IMR-90 (cell line): ENCODE measurements around the gene AKAP8L. TPM values are rescaled to one million over a fixed set of nuclear protein-coding genes. Genes with fewer than 3 reads are reported as not detected.

ENCODE experiments used
- ATAC-seq: fragments of 200-7000 bp; cut with Tn5 transposase; 2 replicates; pipeline ENCODE4 v1.9.1; 2020; ENCODE audit warnings: low read depth, mild to moderate bottlenecking, moderate library complexity
- BruUV-seq: library from RNA; stranded (reverse); fragments of 400-500 nt; replicated peaks from 2 replicates; lab custom pipeline; 2021; lab: Mats Ljungman, UMichigan
- CTCF ChIA-PET: fragments of 300-600 bp; formaldehyde crosslinking; extraction: SDS; loops from one replicate; lab custom pipeline; 2021; ENCODE audit warnings: antibody characterized with exemption; lab: Yijun Ruan, JAX
- POLR2A ChIA-PET: fragments of 300-600 bp; sonication (Branson Sonifier 250); formaldehyde crosslinking; loops from one replicate; lab custom pipeline; 2022; ENCODE audit warnings: antibody characterized with exemption; ENCODE audit not compliant: unreplicated experiment; lab: Charles Lee
- DNase-seq: peaks from one replicate; pipeline ENCODE4 v3.0.0; 2013
- H2AFZ ChIP-seq: replicated peaks from 2 replicates; pipeline ENCODE3; 2013; ENCODE audit warnings: low read length, mild to moderate bottlenecking; ENCODE audit not compliant: poor library complexity
- H2AK5ac ChIP-seq: 2 replicates; pipeline ENCODE4 v1.6.1; 2013; ENCODE audit warnings: low read depth, low read length, inconsistent platforms
- H2AK9ac ChIP-seq: replicated peaks from 2 replicates; pipeline ENCODE3; 2013; ENCODE audit warnings: mild to moderate bottlenecking, low read depth, low read length, moderate library complexity; ENCODE audit not compliant: poor library complexity
- H2BK120ac ChIP-seq: 2 replicates; pipeline ENCODE4 v1.6.1; 2013; ENCODE audit warnings: low read depth, low read length, inconsistent platforms
- H2BK15ac ChIP-seq: 3 replicates; pipeline ENCODE4 v1.6.1; 2013; ENCODE audit warnings: low read depth, low read length, inconsistent platforms
- H2BK20ac ChIP-seq: 2 replicates; pipeline ENCODE4 v1.6.1; 2013; ENCODE audit warnings: low read depth, mild to moderate bottlenecking, inconsistent platforms, low read length, moderate library complexity
- H2BK5ac ChIP-seq: 2 replicates; pipeline ENCODE4 v1.6.1; 2013; ENCODE audit warnings: mild to moderate bottlenecking, low read depth, low read length, inconsistent platforms; ENCODE audit not compliant: poor library complexity, severe bottlenecking
- H3K14ac ChIP-seq: replicated peaks from 2 replicates; pipeline ENCODE4 v1.6.1; 2013; ENCODE audit warnings: low read depth, low read length, inconsistent platforms
- H3K18ac ChIP-seq: 2 replicates; pipeline ENCODE4 v1.6.1; 2013; ENCODE audit warnings: low read depth, low read length, control low read depth
- H3K23ac ChIP-seq: 2 replicates; pipeline ENCODE4 v1.6.1; 2013; ENCODE audit warnings: low read depth, low read length, inconsistent platforms
- H3K27ac ChIP-seq: 2 replicates; pipeline ENCODE4 v1.5.1; 2013; ENCODE audit warnings: mild to moderate bottlenecking, control low read depth, low read length; ENCODE audit not compliant: insufficient read depth
- H3K27me3 ChIP-seq: 2 replicates; pipeline ENCODE4 v1.6.1; 2013; ENCODE audit warnings: low read length; ENCODE audit not compliant: control insufficient read depth, insufficient read depth
- H3K36me3 ChIP-seq: 2 replicates; pipeline ENCODE4 v1.6.1; 2013; ENCODE audit warnings: low read length, mixed read lengths; ENCODE audit not compliant: control insufficient read depth, insufficient read depth
- H3K4ac ChIP-seq: 2 replicates; pipeline ENCODE4 v1.6.1; 2013; ENCODE audit warnings: low read depth, low read length, inconsistent platforms
- H3K4me1 ChIP-seq: 2 replicates; pipeline ENCODE4 v1.6.1; 2013; ENCODE audit warnings: low read length, mixed read lengths; ENCODE audit not compliant: control insufficient read depth, insufficient read depth
- H3K4me2 ChIP-seq: 2 replicates; pipeline ENCODE4 v1.6.1; 2013; ENCODE audit warnings: low read depth, mild to moderate bottlenecking, control low read depth, low read length, moderate library complexity
- H3K4me3 ChIP-seq: 2 replicates; pipeline ENCODE4 v1.5.1; 2013; ENCODE audit warnings: low read depth, mild to moderate bottlenecking, control low read depth, low read length, moderate library complexity; ENCODE audit not compliant: insufficient read depth
- H3K56ac ChIP-seq: 2 replicates; pipeline ENCODE4 v1.6.1; 2013; ENCODE audit warnings: low read length, inconsistent platforms; ENCODE audit not compliant: insufficient read depth; ENCODE audit errors: extremely low read depth
- H3K79me1 ChIP-seq, 2 experiments: 2 replicates each; pipeline ENCODE4 v1.6.1; 2013; ENCODE audit warnings: low read length in 2 of 2, inconsistent platforms in 1 of 2, low read depth in 1 of 2
- H3K9ac ChIP-seq: 2 replicates; pipeline ENCODE4 v1.6.1; 2013; ENCODE audit warnings: low read depth, low read length, control low read depth
- H3K9me1 ChIP-seq: 2 replicates; pipeline ENCODE4 v1.6.1; 2013; ENCODE audit warnings: low read length, inconsistent platforms; ENCODE audit not compliant: insufficient read depth
- H3K9me3 ChIP-seq: 2 replicates; pipeline ENCODE4 v1.6.1; 2013; ENCODE audit warnings: low read length; ENCODE audit not compliant: control insufficient read depth, insufficient read depth
- H4K20me1 ChIP-seq: 2 replicates; pipeline ENCODE4 v1.6.1; 2013; ENCODE audit warnings: low read length, inconsistent platforms; ENCODE audit not compliant: insufficient read depth
- H4K5ac ChIP-seq: 2 replicates; pipeline ENCODE4 v1.6.1; 2013; ENCODE audit warnings: mild to moderate bottlenecking, low read depth, low read length, control low read depth
- H4K8ac ChIP-seq, 2 experiments: 2 replicates each; pipeline ENCODE4 v1.6.1; 2013; ENCODE audit warnings: low read depth in 2 of 2, low read length in 2 of 2, control low read depth in 1 of 2, inconsistent platforms in 1 of 2
- H4K91ac ChIP-seq: 2 replicates; pipeline ENCODE4 v1.6.1; 2013; ENCODE audit warnings: low read depth, low read length, inconsistent platforms; ENCODE audit not compliant: insufficient read depth
- BHLHE40 ChIP-seq: fragments of 150-350 bp; IDR thresholded peaks from 2 replicates; pipeline ENCODE4 v1.6.1; 2016; ENCODE audit warnings: mild to moderate bottlenecking, low read depth, low read length
- CEBPB ChIP-seq: IDR thresholded peaks from 2 replicates; pipeline ENCODE4 v1.6.1; 2012; ENCODE audit warnings: low read depth, low read length, improper control_type of control experiment
- CTCF ChIP-seq: conservative IDR thresholded peaks from 2 replicates; pipeline ENCODE4 v1.5.1; 2012; ENCODE audit warnings: mild to moderate bottlenecking, low read depth, low read length, improper control_type of control experiment
- ELK1 ChIP-seq: fragments of 150-350 bp; IDR thresholded peaks from 2 replicates; pipeline ENCODE4 v1.6.1; 2016; ENCODE audit warnings: low read depth, mild to moderate bottlenecking, low read length, moderate library complexity, borderline replicate concordance
- MAZ ChIP-seq: IDR thresholded peaks from 2 replicates; pipeline ENCODE4 v1.6.1; 2012; ENCODE audit warnings: low read depth, mild to moderate bottlenecking, low read length, improper control_type of control experiment, moderate library complexity, borderline replicate concordance
- NFE2L2 ChIP-seq: fragments of 150-350 bp; IDR thresholded peaks from 2 replicates; pipeline ENCODE4 v1.6.1; 2016; ENCODE audit warnings: low read depth, mild to moderate bottlenecking, low read length
- POLR2A ChIP-seq: IDR thresholded peaks from 2 replicates; pipeline ENCODE4 v1.6.1; 2012; ENCODE audit warnings: mild to moderate bottlenecking, low read depth, low read length
- RAD21 ChIP-seq: IDR thresholded peaks from 2 replicates; pipeline ENCODE4 v1.6.1; 2012; ENCODE audit warnings: low read length, improper control_type of control experiment
- SMC3 ChIP-seq: fragments of 150-350 bp; IDR thresholded peaks from 2 replicates; pipeline ENCODE4 v1.6.1; 2016; ENCODE audit warnings: low read depth, mild to moderate bottlenecking, antibody characterized with exemption, low read length, moderate library complexity
- WGBS, 2 experiments: methylation state at CpG; one replicate each; pipeline versions ENCODE4 v1.1.5 to v1.1.7; 2013; ENCODE audit warnings: missing lambda C conversion rate in 2 of 2; ENCODE audit not compliant: insufficient read length in 1 of 2; ENCODE audit errors: extremely low coverage in 2 of 2; 5-methylcytosine and 5-hydroxymethylcytosine counted together
- dilution Hi-C: fragments of 300-500 bp; cut with HindIII; formaldehyde crosslinking; loops from one replicate; pipeline ENCODE4 v1.14.3; 2018; ENCODE audit warnings: low sequenced_read_pairs; ENCODE audit not compliant: unreplicated experiment
- in situ Hi-C: fragments of 300-500 bp; cut with MboI; formaldehyde crosslinking; loops from 3 replicates; pipeline ENCODE4 v1.14.3; 2019; ENCODE audit warnings: low sequenced_read_pairs, inconsistent platforms, mixed read lengths
- intact Hi-C: fragments of 100-400 bp; cut with micrococcal nuclease; formaldehyde crosslinking; loops from 2 replicates; pipeline ENCODE4 v1.10.0; 2022
- polyA plus RNA-seq, 3 experiments: library from polyadenylated mRNA; depleted of rRNA; stranded (reverse); fragments of >200 nt; gene quantifications; 2 replicates each; pipeline ENCODE4 v1.2.3, GENCODE V29; 2012; ENCODE audit warnings: low replicate concordance in 1 of 3
- total RNA-seq: library from RNA; depleted of rRNA; stranded (reverse); fragments of >200 nt; gene quantifications from 2 replicates; pipeline ENCODE4 v1.2.3, GENCODE V29; 2012

The AKAP8L gene
- total and polyA plus RNA-seq, 2 of the 4 experiments (the other 2 are of a cell fraction) = 43.1 to 44.6 TPM

GRCh38 chr19:15438577-15438976 lies 19.8 kb upstream of the AKAP8L start:
- CTCF ChIA-PET = no interaction called here

More at GRCh38 chr19:15438577-15438976, 19.8 kb upstream of the AKAP8L start:
- no peak overlapping the region for H3K4me2 ChIP-seq
- no peak for ATAC-seq
- DNase-seq = no peak
- no peak overlapping the region for H2AK9ac ChIP-seq
- H2BK15ac ChIP-seq = no peak overlapping the region
- H2AFZ ChIP-seq = no peak overlapping the region
- no peak overlapping the region for H2BK120ac ChIP-seq
- H3K4ac ChIP-seq = no peak overlapping the region
- no peak overlapping the region for H3K9ac ChIP-seq
- no peak overlapping the region for H3K23ac ChIP-seq
- dilution Hi-C loops = no loop called here
- H3K27me3 ChIP-seq = no peaks in the 10 kb centered on the region
- intact Hi-C loops = loop anchor here (5.0 kb wide), 1 partner anchor 346 kb away; no protein-coding TSS in a partner anchor
- H3K79me1 ChIP-seq = no peaks in the 10 kb centered on the region; a peak in 1 of 4 replicates
- peaks cover 13% of the 10 kb centered on the region for H3K4me1 ChIP-seq
- no peaks in the 10 kb centered on the region for H3K36me3 ChIP-seq
- H3K9me1 ChIP-seq = 0 out of 2 replicates have a peak, but pooled peaks cover 1% of the 10 kb centered on the region
- in situ Hi-C loops = loop anchor here (25.0 kb wide), 1 partner anchor 876 kb away; the partner anchor contains the start of gene NDUFB7
- no peak overlapping the region for H4K91ac ChIP-seq
- H4K5ac ChIP-seq = no peak overlapping the region
- no peak overlapping the region for H2BK5ac ChIP-seq
- H4K8ac ChIP-seq = no peak overlapping the region
- no TSS peak for BruUV-seq
- WGBS, 2 experiments = no CpG with 5 or more reads among the region's 27 CpGs
- no peak overlapping the region for H3K56ac ChIP-seq
- H3K18ac ChIP-seq = no peak overlapping the region
- no peak overlapping the region for H2BK20ac ChIP-seq
- no peak for TF ChIP-seq CEBPB
- no peak for TF ChIP-seq NFE2L2
- no peak for TF ChIP-seq RAD21
- TF ChIP-seq CTCF = no peak
- no peak for TF ChIP-seq BHLHE40
- no peak for TF ChIP-seq SMC3
- no peak for TF ChIP-seq MAZ
- no peak for TF ChIP-seq POLR2A
- no peak for TF ChIP-seq ELK1
- no peak overlapping the region for H3K4me3 ChIP-seq
- no peak overlapping the region for H2AK5ac ChIP-seq
- no peak overlapping the region for H3K14ac ChIP-seq
- H3K27ac ChIP-seq = no peak overlapping the region
- no peaks in the 10 kb centered on the region for H4K20me1 ChIP-seq
- no peaks in the 10 kb centered on the region for H3K9me3 ChIP-seq
- POLR2A ChIA-PET = no interaction called here
